CD14-positive monocyte (primary cell): ENCODE measurements around the gene CDC45. TPM values are rescaled to one million over a fixed set of nuclear protein-coding genes. Genes with fewer than 3 reads are reported as not detected.

Experiments used
- DNase-seq, 3 donors: peaks; one replicate each; pipeline ENCODE4 v3.0.0-alpha.2; 2011 to 2022
- H2AFZ ChIP-seq: 2 replicates; pipeline ENCODE4 v1.6.0; 2012; ENCODE audit warnings: mild to moderate bottlenecking, low read depth, low read length, inconsistent platforms; ENCODE audit not compliant: insufficient read depth, poor library complexity, severe bottlenecking
- H3K27ac ChIP-seq, 2 donors: 1 replicate in 1 of 2; 2 replicates in 1 of 2; pipeline ENCODE4 v1.5.1; 2012 to 2013; ENCODE audit warnings: low read length in 2 of 2, control low read depth in 1 of 2, inconsistent platforms in 1 of 2, low read depth in 1 of 2, mild to moderate bottlenecking in 1 of 2
- H3K27me3 ChIP-seq, 2 donors: one replicate each; pipeline versions ENCODE4 v1.6.0 to v1.6.1; 2011 to 2013; ENCODE audit warnings: low read length in 2 of 2; ENCODE audit not compliant: control insufficient read depth in 2 of 2, insufficient read depth in 2 of 2
- H3K36me3 ChIP-seq, 2 donors: replicated peaks in 1 of 2; 1 replicate in 1 of 2; 2 replicates in 1 of 2; pipeline versions ENCODE4 v1.5.1 to v1.6.1; 2012 to 2013; ENCODE audit warnings: low read length in 2 of 2, control low read depth in 1 of 2, inconsistent platforms in 1 of 2, mild to moderate bottlenecking in 1 of 2; ENCODE audit not compliant: insufficient read depth in 2 of 2, control insufficient read depth in 1 of 2
- H3K4me1 ChIP-seq, 2 donors: 1 replicate in 1 of 2; 2 replicates in 1 of 2; pipeline versions ENCODE4 v1.5.1 to v1.6.1; 2012 to 2013; ENCODE audit warnings: low read length in 2 of 2, control low read depth in 1 of 2, inconsistent platforms in 1 of 2, mild to moderate bottlenecking in 1 of 2, moderate library complexity in 1 of 2; ENCODE audit not compliant: insufficient read depth in 2 of 2, control insufficient read depth in 1 of 2
- H3K4me2 ChIP-seq: replicated peaks from 2 replicates; pipeline ENCODE3; 2012; ENCODE audit warnings: low read length, moderate library complexity, mild to moderate bottlenecking; ENCODE audit not compliant: poor library complexity, severe bottlenecking; ENCODE audit errors: extremely low read depth
- H3K4me3 ChIP-seq, 3 experiments: fragments of 200-600 bp in 1 of 3; sonication (generic) in 1 of 3; replicated peaks in 1 of 3; 1 replicate in 2 of 3; 2 replicates in 1 of 3; pipeline ENCODE4 v1.5.1; 2011 to 2013; ENCODE audit warnings: low read length in 3 of 3, mild to moderate bottlenecking in 3 of 3, control low read depth in 2 of 3, low read depth in 2 of 3, inconsistent platforms in 1 of 3, moderate library complexity in 1 of 3
- H3K79me2 ChIP-seq: 2 replicates; pipeline ENCODE4 v1.6.0; 2012; ENCODE audit warnings: mild to moderate bottlenecking, control low read depth, inconsistent platforms, low read length, moderate library complexity; ENCODE audit not compliant: insufficient read depth
- H3K9ac ChIP-seq: 2 replicates; pipeline ENCODE4 v1.6.0; 2017; ENCODE audit warnings: low read length, mild to moderate bottlenecking; ENCODE audit not compliant: insufficient read depth, poor library complexity, severe bottlenecking
- H3K9me3 ChIP-seq, 2 donors: replicated peaks in 1 of 2; 1 replicate in 1 of 2; 2 replicates in 1 of 2; pipeline versions ENCODE4 v1.5.1 to v1.6.1; 2012 to 2013; ENCODE audit warnings: low read length in 2 of 2, control low read depth in 1 of 2; ENCODE audit not compliant: control insufficient read depth in 1 of 2, insufficient read depth in 1 of 2
- H4K20me1 ChIP-seq: 2 replicates; pipeline ENCODE4 v1.6.0; 2012; ENCODE audit warnings: mild to moderate bottlenecking, low read length, control low read depth, moderate library complexity; ENCODE audit not compliant: insufficient read depth
- H3K27ac Mint-ChIP-seq, 7 donors: one replicate each; pipeline ENCODE4 v1.8.0; 2020; ENCODE audit warnings: mild to moderate bottlenecking in 7 of 7, mixed read lengths in 7 of 7, moderate library complexity in 6 of 7, inconsistent platforms in 2 of 7
- H3K27me3 Mint-ChIP-seq, 3 donors: one replicate each; pipeline ENCODE4 v1.8.0; 2021 to 2022; ENCODE audit warnings: low read depth in 3 of 3, mild to moderate bottlenecking in 3 of 3, mixed read lengths in 3 of 3, moderate library complexity in 3 of 3, inconsistent platforms in 1 of 3
- H3K36me3 Mint-ChIP-seq, 2 donors: one replicate each; pipeline ENCODE4 v1.8.0; 2020; ENCODE audit warnings: mixed read lengths in 2 of 2, inconsistent platforms in 1 of 2, mild to moderate bottlenecking in 1 of 2
- H3K4me1 Mint-ChIP-seq: one replicate; pipeline ENCODE4 v1.8.0; 2020; ENCODE audit warnings: mild to moderate bottlenecking, mixed read lengths
- H3K4me3 Mint-ChIP-seq, 2 donors: one replicate each; pipeline ENCODE4 v1.8.0; 2020; ENCODE audit warnings: mild to moderate bottlenecking in 2 of 2, mixed read lengths in 2 of 2, moderate library complexity in 1 of 2
- H3K9me3 Mint-ChIP-seq, 7 donors: one replicate each; pipeline ENCODE4 v1.8.0; 2020 to 2022; ENCODE audit warnings: mixed read lengths in 7 of 7, mild to moderate bottlenecking in 6 of 7, moderate library complexity in 6 of 7, inconsistent platforms in 2 of 7
- CTCF ChIP-seq: fragments of 200-600 bp; IDR thresholded peaks from one replicate; pipeline ENCODE4 v1.8.0; 2022; ENCODE audit warnings: antibody characterized with exemption, mild to moderate bottlenecking
- WGBS: methylation state at CpG from one replicate; pipeline ENCODE4 v1.1.5; 2013; ENCODE audit warnings: missing lambda C conversion rate; ENCODE audit not compliant: insufficient coverage; 5-methylcytosine and 5-hydroxymethylcytosine counted together
- intact Hi-C, 2 donors: fragments of 100-400 bp; cut with micrococcal nuclease; formaldehyde crosslinking; loops; one replicate each; pipeline versions ENCODE4 v1.15.0 to v1.15.1; 2023
- polyA plus RNA-seq, 3 donors: library from polyadenylated mRNA; depleted of rRNA in 1 of 3; unstranded in 2 of 3; stranded (reverse) in 1 of 3; fragments of 300-500 nt in 2 of 3; fragments of >200 nt in 1 of 3; fragmentation: Illumina TruSeq in 2 of 3; gene quantifications; 1 replicate in 2 of 3; 2 replicates in 1 of 3; pipeline ENCODE4 v1.2.3, GENCODE V29; 2012 to 2021

CDC45 gene
- polyA plus RNA-seq, 3 donors: 0.04 TPM; not detected in 2

- Mint-ChIP-seq H3K4me1 (no peaks in the 10 kb centered on the region), H3K4me3 (no peak overlapping the region)
- WGBS: 98% methylated on average over 12 of the region's 14 CpGs
Measured at GRCh38 chr22:19514831-19515565, 35.3 kb downstream of the CDC45 start.

More at GRCh38 chr22:19514831-19515565, 35.3 kb downstream of the CDC45 start:
- Histone ChIP-seq H3K9ac (no peak overlapping the region), H3K79me2 (no peaks in the 10 kb centered on the region), H3K4me1 (no peaks in the 10 kb centered on the region), H4K20me1 (no peaks in the 10 kb centered on the region), H3K36me3 (peaks cover 5 to 54% of the 10 kb centered on the region in 2 donors), H3K4me2 (no peak overlapping the region), H3K4me3 (no peak overlapping the region), H3K9me3 (no peaks in the 10 kb centered on the region), H3K27ac (no peak overlapping the region), H2AFZ (no peak overlapping the region), H3K27me3 (no peaks in the 10 kb centered on the region)
- no peak for DNase-seq
- TF ChIP-seq CTCF: no peak
- Mint-ChIP-seq H3K27ac (peak overlapping the region in 2 of 7 donors; percentile 41 to 46), H3K27me3 (peaks cover 0 to 2% (median 2%) of the 10 kb centered on the region in 3 donors), H3K36me3 (peaks cover 51 to 76% of the 10 kb centered on the region in 2 donors), H3K9me3 (peaks cover 0 to 4% (median 0%) of the 10 kb centered on the region in 7 donors)
- intact Hi-C loops: no loop called here
